Skin epidermis (tissue), 12 donors: ENCODE results near the gene MEPCE.
"Not testable (repeated sequence)": the region's sequence is repeated elsewhere in the genome, so short reads cannot be mapped to it uniquely, and the experiment has no call there.

Source experiments
- H3K27ac ChIP-seq, 21 experiments: fragments of 200-600 bp; sonication (generic) in 11 of 21; one replicate each; pipeline ENCODE4 v1.5.0; 2020; ENCODE audit warnings: mild to moderate bottlenecking in 3 of 21, inconsistent platforms in 2 of 21, moderate library complexity in 2 of 21
- H3K4me3 ChIP-seq, 7 experiments: fragments of 200-600 bp; sonication (generic) in 2 of 7; one replicate each; pipeline ENCODE4 v1.5.0; 2020; ENCODE audit warnings: inconsistent platforms in 2 of 7, mild to moderate bottlenecking in 2 of 7, moderate library complexity in 1 of 7

MEPCE gene

GRCh38 chr7:100449190-100449795, 19.7 kb downstream of the MEPCE start:
- Histone ChIP-seq H3K27ac (no peak overlapping the region), H3K4me3 (no peak overlapping the region)

- H3K27ac ChIP-seq: no peak overlapping the region
- H3K4me3 ChIP-seq: no peak overlapping the region
Observed at GRCh38 chr7:100452513-100452912, 22.9 kb downstream of the MEPCE start.

GRCh38 chr7:100453854-100454253, 24.2 kb downstream of the MEPCE start:
- H3K27ac ChIP-seq: not testable (repeated sequence)

GRCh38 chr7:100455206-100455605, 25.6 kb downstream of the MEPCE start:
- peak overlapping the region in 1 of 21 experiments; percentile 19 for H3K27ac ChIP-seq
- H3K4me3 ChIP-seq: no peak overlapping the region

More at GRCh38 chr7:100453854-100454253, 24.2 kb downstream of the MEPCE start:
- not testable (repeated sequence) for H3K4me3 ChIP-seq

- no peak overlapping the region for H3K4me3 ChIP-seq
- no peak overlapping the region for H3K27ac ChIP-seq
Observed at GRCh38 chr7:100456562-100456961, 26.9 kb downstream of the MEPCE start.

GRCh38 chr7:100457033-100457432, 27.4 kb downstream of the MEPCE start:
- H3K27ac ChIP-seq: no peak overlapping the region
- H3K4me3 ChIP-seq: no peak overlapping the region

- Histone ChIP-seq H3K4me3 (no peak within 1 kb of the TSS), H3K27ac (peak within 1 kb of the TSS in 1 of 21 experiments; percentile 7)
Observed at GRCh38 chr7:100464210-100464660, 34.6 kb downstream of the MEPCE start, which contains the start of gene SPACDR. Gene SPACDR, minus strand, starts transcription at chr7:100464260. Its CDS starts 235 bp downstream, at chr7:100464025.

GRCh38 chr7:100464791-100465190, 35.2 kb downstream of the MEPCE start:
- Histone ChIP-seq H3K27ac (no peak overlapping the region), H3K4me3 (no peak overlapping the region)

GRCh38 chr7:100465299-100465698, 35.7 kb downstream of the MEPCE start:
- Histone ChIP-seq H3K4me3 (no peak overlapping the region), H3K27ac (peak overlapping the region in 3 of 21 experiments; percentile 6 to 66 (median 49))

- Histone ChIP-seq H3K4me3 (no peak overlapping the region), H3K27ac (peak overlapping the region in 10 of 21 experiments; percentile 6 to 70 (median 44))
Observed at GRCh38 chr7:100465702-100466311, 36.2 kb downstream of the MEPCE start.

- Histone ChIP-seq H3K27ac (peak overlapping the region in 6 of 21 experiments; percentile 1 to 53 (median 17)), H3K4me3 (no peak overlapping the region)
Observed at GRCh38 chr7:100466653-100467605, 37.3 kb downstream of the MEPCE start.

- no peak overlapping the region for H3K4me3 ChIP-seq
- peak overlapping the region in 5 of 21 experiments; percentile 1 to 53 (median 6) for H3K27ac ChIP-seq
Observed at GRCh38 chr7:100467638-100468373, 38.2 kb downstream of the MEPCE start.

- Histone ChIP-seq H3K4me3 (no peak overlapping the region), H3K27ac (peak overlapping the region in 1 of 21 experiments; percentile 9)
Observed at GRCh38 chr7:100469227-100470044, 39.8 kb downstream of the MEPCE start.

GRCh38 chr7:100471021-100471420, 41.4 kb downstream of the MEPCE start:
- Histone ChIP-seq H3K27ac (no peak overlapping the region), H3K4me3 (no peak overlapping the region)

GRCh38 chr7:100472121-100472851, 42.7 kb downstream of the MEPCE start:
- peak overlapping the region in 13 of 21 experiments; percentile 11 to 76 (median 66) for H3K27ac ChIP-seq
- no peak overlapping the region for H3K4me3 ChIP-seq

GRCh38 chr7:100472854-100473499, 43.3 kb downstream of the MEPCE start:
- no peak overlapping the region for H3K4me3 ChIP-seq
- peak overlapping the region in 14 of 21 experiments; percentile 11 to 76 (median 65) for H3K27ac ChIP-seq

- Histone ChIP-seq H3K27ac (peak overlapping the region in 16 of 21 experiments; percentile 6 to 98 (median 65)), H3K4me3 (peak overlapping the region in 2 of 7 experiments; percentile 10 to 99)
Observed at GRCh38 chr7:100475549-100475948, 45.9 kb downstream of the MEPCE start.
